Measurements from ENCODE around the gene SLC11A1.

DNA sequence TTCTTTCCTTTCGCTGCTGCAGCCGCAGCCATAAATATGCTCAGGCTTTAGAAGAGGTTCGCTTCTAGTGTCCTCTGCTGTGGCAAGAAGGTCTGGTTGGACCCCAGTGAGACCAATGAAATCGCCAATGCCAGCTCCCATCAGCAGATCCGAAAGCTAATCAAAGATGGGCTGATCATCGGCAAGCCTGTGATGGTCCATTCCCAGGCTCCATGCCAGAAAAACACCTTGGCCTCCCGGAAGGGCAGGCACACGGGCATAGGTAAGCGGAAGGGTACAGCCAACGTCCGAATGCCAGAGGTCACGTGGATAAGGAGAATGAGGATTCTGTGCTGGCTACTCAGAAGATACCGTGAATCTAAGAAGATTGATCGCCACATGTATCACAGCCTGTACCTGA lies 28.0 kb upstream of the SLC11A1 start:
- TF ChIP-seq, protein P1, sequence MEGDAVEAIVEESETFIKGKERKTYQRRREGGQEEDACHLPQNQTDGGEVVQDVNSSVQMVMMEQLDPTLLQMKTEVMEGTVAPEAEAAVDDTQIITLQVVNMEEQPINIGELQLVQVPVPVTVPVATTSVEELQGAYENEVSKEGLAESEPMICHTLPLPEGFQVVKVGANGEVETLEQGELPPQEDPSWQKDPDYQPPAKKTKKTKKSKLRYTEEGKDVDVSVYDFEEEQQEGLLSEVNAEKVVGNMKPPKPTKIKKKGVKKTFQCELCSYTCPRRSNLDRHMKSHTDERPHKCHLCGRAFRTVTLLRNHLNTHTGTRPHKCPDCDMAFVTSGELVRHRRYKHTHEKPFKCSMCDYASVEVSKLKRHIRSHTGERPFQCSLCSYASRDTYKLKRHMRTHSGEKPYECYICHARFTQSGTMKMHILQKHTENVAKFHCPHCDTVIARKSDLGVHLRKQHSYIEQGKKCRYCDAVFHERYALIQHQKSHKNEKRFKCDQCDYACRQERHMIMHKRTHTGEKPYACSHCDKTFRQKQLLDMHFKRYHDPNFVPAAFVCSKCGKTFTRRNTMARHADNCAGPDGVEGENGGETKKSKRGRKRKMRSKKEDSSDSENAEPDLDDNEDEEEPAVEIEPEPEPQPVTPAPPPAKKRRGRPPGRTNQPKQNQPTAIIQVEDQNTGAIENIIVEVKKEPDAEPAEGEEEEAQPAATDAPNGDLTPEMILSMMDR (IDR thresholded peaks at IDR 0.05) = no peak
- TF ChIP-seq POLR2A (IDR thresholded peaks at IDR 0.05) = no peak
- no peak for TF ChIP-seq POLR2AphosphoS5 (IDR thresholded peaks at IDR 0.05)
- no peak for TF ChIP-seq EP300 (IDR thresholded peaks at IDR 0.05)
